GM13976 (cell line): Measurements from ENCODE around the gene IRS1.

Experiments used
- DNase-seq: peaks from one replicate; pipeline ENCODE4 v3.0.0; 2012; ENCODE audit warnings: low spot score
- in situ Hi-C: fragments of 300-500 bp; cut with MboI; formaldehyde crosslinking; loops from one replicate; pipeline ENCODE4 v1.12.0; 2022; ENCODE audit warnings: low sequenced_read_pairs, mixed read lengths, inconsistent platforms; ENCODE audit not compliant: unreplicated experiment
- TF ChIP-seq, protein P1 (sequence below): IDR thresholded peaks from 2 replicates; pipeline ENCODE4 v1.5.1; 2012; ENCODE audit warnings: borderline replicate concordance, mild to moderate bottlenecking; ENCODE audit not compliant: insufficient read depth; ENCODE audit errors: extremely low read depth, missing control alignments, control extremely low read depth

IRS1 gene

DNA sequence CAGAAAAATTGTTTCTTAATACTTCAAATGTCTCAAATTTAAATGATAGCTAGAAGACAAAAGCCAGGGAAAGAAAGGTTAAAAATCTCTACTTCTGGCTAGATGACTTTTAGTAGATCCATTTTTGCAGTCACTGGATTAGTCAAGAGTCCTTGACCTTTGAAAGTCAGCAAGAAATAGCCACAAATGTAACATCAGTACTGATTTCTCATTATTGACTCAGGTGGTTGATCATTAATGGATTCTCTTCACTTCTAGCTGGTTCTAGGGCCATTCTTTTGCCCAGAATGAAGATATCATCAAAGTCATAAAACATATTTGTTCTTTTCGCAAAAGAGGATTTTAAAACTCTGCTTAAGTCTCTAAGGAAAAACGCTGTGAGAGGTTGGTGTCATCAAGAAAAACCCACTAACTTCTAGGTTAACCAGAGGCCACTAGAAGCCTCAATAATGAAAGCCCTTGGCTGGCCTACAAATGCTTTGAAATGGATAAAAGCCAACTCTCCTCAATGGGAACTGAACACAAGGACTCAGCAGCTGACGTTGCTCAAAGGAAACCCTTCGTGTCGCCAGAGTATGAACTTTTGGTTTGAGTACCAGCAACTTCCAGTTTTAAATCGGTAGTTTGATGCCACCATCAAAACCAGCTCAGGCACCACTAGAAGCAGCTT is 66.3 kb downstream of the IRS1 start:
- in situ Hi-C loops, result no loop called here
- no peak for DNase-seq
- TF ChIP-seq, protein P1, sequence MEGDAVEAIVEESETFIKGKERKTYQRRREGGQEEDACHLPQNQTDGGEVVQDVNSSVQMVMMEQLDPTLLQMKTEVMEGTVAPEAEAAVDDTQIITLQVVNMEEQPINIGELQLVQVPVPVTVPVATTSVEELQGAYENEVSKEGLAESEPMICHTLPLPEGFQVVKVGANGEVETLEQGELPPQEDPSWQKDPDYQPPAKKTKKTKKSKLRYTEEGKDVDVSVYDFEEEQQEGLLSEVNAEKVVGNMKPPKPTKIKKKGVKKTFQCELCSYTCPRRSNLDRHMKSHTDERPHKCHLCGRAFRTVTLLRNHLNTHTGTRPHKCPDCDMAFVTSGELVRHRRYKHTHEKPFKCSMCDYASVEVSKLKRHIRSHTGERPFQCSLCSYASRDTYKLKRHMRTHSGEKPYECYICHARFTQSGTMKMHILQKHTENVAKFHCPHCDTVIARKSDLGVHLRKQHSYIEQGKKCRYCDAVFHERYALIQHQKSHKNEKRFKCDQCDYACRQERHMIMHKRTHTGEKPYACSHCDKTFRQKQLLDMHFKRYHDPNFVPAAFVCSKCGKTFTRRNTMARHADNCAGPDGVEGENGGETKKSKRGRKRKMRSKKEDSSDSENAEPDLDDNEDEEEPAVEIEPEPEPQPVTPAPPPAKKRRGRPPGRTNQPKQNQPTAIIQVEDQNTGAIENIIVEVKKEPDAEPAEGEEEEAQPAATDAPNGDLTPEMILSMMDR, result no peak

DNA sequence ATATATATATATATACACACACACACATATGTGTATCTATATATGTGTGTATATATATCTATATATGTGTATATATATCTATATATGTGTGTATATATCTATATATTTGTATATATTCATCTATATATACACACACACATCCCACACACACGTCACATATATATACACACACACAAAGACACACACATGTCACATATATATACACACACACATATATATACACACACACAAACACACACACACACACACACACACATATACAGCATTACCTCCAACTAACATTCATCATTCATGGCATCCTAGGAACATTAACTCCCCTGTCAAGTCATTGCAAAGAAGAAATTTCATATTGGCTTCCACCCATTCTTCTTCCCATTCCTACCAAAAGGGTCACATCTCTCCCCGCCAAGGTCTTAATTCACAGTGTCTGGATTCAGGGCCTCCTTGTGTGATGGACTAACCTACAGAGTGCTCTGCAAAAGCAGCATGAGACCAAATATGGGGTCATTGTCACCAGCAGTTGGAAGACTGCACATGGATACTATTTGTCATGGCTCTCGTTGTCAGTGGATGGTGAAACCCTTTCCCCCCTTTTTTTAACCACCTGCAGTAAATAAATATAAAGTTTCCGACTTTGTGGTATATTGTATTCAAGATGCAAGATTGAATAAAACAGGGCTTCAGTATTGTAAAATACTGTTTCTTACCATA is 67.0 kb downstream of the IRS1 start:
- TF ChIP-seq, protein P1, result no peak
- in situ Hi-C loops, result no loop called here
- no peak for DNase-seq

- TF ChIP-seq, protein P1, result no peak
- in situ Hi-C loops, result no loop called here
- no peak for DNase-seq
Measured at GRCh38 chr2:226730481-226730880, 69.1 kb downstream of the IRS1 start.

GRCh38 chr2:226728996-226729395 is 70.6 kb downstream of the IRS1 start:
- no peak for DNase-seq
- TF ChIP-seq, protein P1, result no peak
- in situ Hi-C loops, result no loop called here

GRCh38 chr2:226727251-226727650 is 72.4 kb downstream of the IRS1 start:
- in situ Hi-C loops, result no loop called here
- TF ChIP-seq, protein P1, result no peak
- DNase-seq, result no peak

GRCh38 chr2:226726546-226726945 is 73.1 kb downstream of the IRS1 start:
- no peak for DNase-seq
- in situ Hi-C loops, result no loop called here
- TF ChIP-seq, protein P1, result no peak
